ENCODE results near the gene KCNAB1.

GRCh38 chr3:156131799-156132198, 11.4 kb downstream of the KCNAB1 start:
- no peak for TF ChIP-seq CTCF (conservative IDR thresholded peaks at IDR 0.05 in 1 of 2, IDR thresholded peaks at IDR 0.05 in 1 of 2; ENCODE audit: extremely low read depth in 1 of 2, insufficient read depth in 1 of 2, low read depth in 1 of 2, low read length in 2 of 2)
- no peak for TF ChIP-seq EZH2 (IDR thresholded peaks at IDR 0.05; ENCODE audit: borderline replicate concordance, low read length)
